K562 (cell line): ENCODE results near the gene FCHO1. TPM values are rescaled to one million over a fixed set of nuclear protein-coding genes. Genes with fewer than 3 reads are reported as not detected.

ENCODE experiments used
- BRCA1 ChIP-seq, 2 experiments: fragments of 450-650 bp in 1 of 2; sonication (generic) in 1 of 2; formaldehyde crosslinking in 1 of 2; IDR thresholded peaks; 2 replicates each; pipeline versions ENCODE4 v1.5.0 to v1.6.1; 2017 to 2020; ENCODE audit warnings: mild to moderate bottlenecking in 1 of 2, missing genetic modification reagents in 1 of 2
- BRD9 ChIP-seq: fragments of 450-650 bp; IDR thresholded peaks from 2 replicates; pipeline ENCODE4 v1.6.1; 2018; ENCODE audit warnings: low read depth; ENCODE audit not compliant: partially characterized antibody
- CHD1 ChIP-seq: fragments of 200-600 bp; sonication (generic); IDR thresholded peaks from one replicate; pipeline ENCODE4 v1.6.1; 2012; ENCODE audit warnings: mild to moderate bottlenecking, moderate library complexity, low read length, inconsistent platforms
- EP400 ChIP-seq: fragments of 450-650 bp; IDR thresholded peaks from 2 replicates; pipeline ENCODE4 v1.6.1; 2017; ENCODE audit warnings: antibody characterized with exemption, mild to moderate bottlenecking, moderate library complexity
- FOXK1 ChIP-seq: sonication (generic); formaldehyde crosslinking; IDR thresholded peaks from 2 replicates; pipeline ENCODE4 v1.8.0; 2022; ENCODE audit warnings: missing genetic modification reagents, mild to moderate bottlenecking, borderline replicate concordance
- HES1 ChIP-seq: fragments of 450-650 bp; IDR thresholded peaks from 2 replicates; pipeline ENCODE4 v1.6.1; 2016; ENCODE audit warnings: low read depth, mild to moderate bottlenecking, moderate library complexity
- HOXB6 ChIP-seq: fragments of 250-450 bp; sonication (Bioruptor Pico); IDR thresholded peaks from 2 replicates; pipeline ENCODE4 v1.5.1; 2022; ENCODE audit warnings: mild to moderate bottlenecking, borderline replicate concordance
- KLF6 ChIP-seq: fragments of 250-450 bp; sonication (Bioruptor Pico); IDR thresholded peaks from 2 replicates; pipeline ENCODE4 v1.4.0; 2020; ENCODE audit warnings: mild to moderate bottlenecking, moderate library complexity, borderline replicate concordance
- MAFF ChIP-seq: IDR thresholded peaks from 2 replicates; pipeline ENCODE4 v1.6.1; 2012; ENCODE audit warnings: low read length, improper control_type of control experiment
- MBD1 ChIP-seq: fragments of 250-450 bp; sonication (Bioruptor Pico); IDR thresholded peaks from 2 replicates; pipeline ENCODE4 v1.8.0; 2022; ENCODE audit warnings: inconsistent platforms
- NBN ChIP-seq: fragments of 450-650 bp; IDR thresholded peaks from 2 replicates; pipeline ENCODE4 v1.6.1; 2016; ENCODE audit warnings: low read depth, mild to moderate bottlenecking
- NFYB ChIP-seq: IDR thresholded peaks from 2 replicates; pipeline ENCODE4 v1.6.1; 2011; ENCODE audit warnings: mild to moderate bottlenecking, moderate library complexity; ENCODE audit not compliant: insufficient read length; ENCODE audit errors: extremely low read depth
- PHB2 ChIP-seq: fragments of 450-650 bp; IDR thresholded peaks from 2 replicates; pipeline ENCODE4 v1.6.1; 2017; ENCODE audit warnings: low read depth
- TCFL5 ChIP-seq: fragments of 250-450 bp; sonication (Bioruptor Pico); conservative IDR thresholded peaks from 2 replicates; pipeline ENCODE4 v1.6.1; 2021; ENCODE audit warnings: mild to moderate bottlenecking, moderate library complexity, matching md5 sums
- ZKSCAN3 ChIP-seq: fragments of 250-450 bp; sonication (Bioruptor Pico); IDR thresholded peaks from 2 replicates; pipeline ENCODE4 v1.4.0; 2020
- ZNF134 ChIP-seq: fragments of 250-450 bp; sonication (Bioruptor Pico); conservative IDR thresholded peaks from 2 replicates; pipeline ENCODE4 v1.4.0; 2020
- ZNF174 ChIP-seq: fragments of 250-450 bp; sonication (Bioruptor Pico); IDR thresholded peaks from 2 replicates; pipeline ENCODE4 v1.4.0; 2020; ENCODE audit warnings: mild to moderate bottlenecking
- ZNF354B ChIP-seq: fragments of 250-450 bp; sonication (Bioruptor Pico); IDR thresholded peaks from 2 replicates; pipeline ENCODE4 v1.4.0; 2020
- polyA plus RNA-seq, 8 experiments: library from polyadenylated mRNA; depleted of rRNA in 4 of 8; stranded (reverse) in 5 of 8; unstranded in 3 of 8; fragments of >200 nt; fragmentation: Nextera tagmentation in 2 of 8; fragmentation: Illumina TruSeq in 1 of 8; extraction: Ambion mirVana in 2 of 8; extraction: Trizol in 1 of 8; gene quantifications; 2 replicates each; pipeline versions ENCODE4 v1.2.1 to v1.2.3, GENCODE V29; 2011 to 2014; ENCODE audit warnings: inconsistent platforms in 1 of 8, missing spikeins in 1 of 8
- total RNA-seq, 7 experiments: library from RNA; depleted of rRNA in 6 of 7; stranded (reverse); fragments of >200 nt in 6 of 7; fragmentation: Illumina TruSeq in 2 of 7; extraction: Trizol in 2 of 7; gene quantifications; 2 replicates each; pipeline versions ENCODE4 v1.2.1 to v1.2.3, GENCODE V29; 2011 to 2021; ENCODE audit warnings: low replicate concordance in 1 of 7
- TF ChIP-seq, protein P1 (sequence below): IDR thresholded peaks from 3 replicates; pipeline ENCODE4 v1.6.1; 2011; ENCODE audit warnings: borderline replicate concordance, mild to moderate bottlenecking, moderate library complexity; ENCODE audit not compliant: insufficient read length; ENCODE audit errors: extremely low read depth
- TF ChIP-seq, protein P2 (sequence below): fragments of 250-450 bp; sonication (Bioruptor Pico); IDR thresholded peaks from 2 replicates; pipeline ENCODE4 v1.6.1; 2021; ENCODE audit warnings: mild to moderate bottlenecking
- TF ChIP-seq, protein P3 (sequence below): fragments of 200-800 bp; sonication (Bioruptor generic); IDR thresholded peaks from 2 replicates; pipeline ENCODE4 v1.6.1; 2017; ENCODE audit warnings: missing genetic modification characterization, missing compliant biosample characterization

Gene FCHO1
- total and polyA plus RNA-seq, 9 of the 15 experiments (the other 6 are each of a cell fraction or from before 2014, with no cell fraction given): 0.21 to 58.9 (median 18.3) TPM

DNA sequence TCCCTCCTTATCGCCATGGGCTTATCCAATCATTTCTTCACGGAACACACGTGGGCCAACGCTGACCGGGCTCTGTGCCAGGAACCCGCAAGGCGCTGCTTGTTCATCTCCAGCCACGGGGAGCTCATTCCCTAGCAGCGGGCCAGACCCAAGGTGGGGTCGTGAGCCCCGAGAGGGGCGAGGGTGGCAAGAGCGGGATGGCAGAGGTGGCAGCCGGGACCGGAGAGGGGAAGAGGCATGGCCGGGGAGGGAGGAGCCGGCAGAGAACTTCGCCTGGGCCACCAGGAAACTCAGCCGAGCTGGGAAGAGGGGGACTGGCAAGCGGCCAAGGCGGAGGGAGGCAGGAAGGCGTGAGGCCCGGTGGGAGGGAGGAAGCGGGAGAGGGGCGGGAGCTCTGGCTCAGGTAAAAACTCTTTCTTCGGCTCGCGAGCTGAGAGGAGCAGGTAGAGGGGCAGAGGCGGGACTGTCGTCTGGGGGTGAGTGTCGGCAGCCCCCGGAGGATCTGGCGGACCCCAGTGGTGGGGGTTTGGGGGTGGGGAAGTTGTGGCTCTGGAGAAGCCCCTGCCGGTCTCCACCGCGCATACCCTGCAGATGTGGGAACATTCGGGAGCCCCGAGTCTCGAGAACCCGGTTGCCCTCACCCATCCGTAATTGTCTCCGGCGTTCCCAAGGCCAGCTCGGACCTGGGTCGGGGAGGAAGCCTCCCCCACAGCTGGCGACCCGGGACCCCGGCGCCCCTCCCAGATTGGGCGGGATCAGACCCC, 43.6 kb downstream of the FCHO1 start, which contains the start of gene B3GNT3 (continued):
- TF ChIP-seq, protein P1, sequence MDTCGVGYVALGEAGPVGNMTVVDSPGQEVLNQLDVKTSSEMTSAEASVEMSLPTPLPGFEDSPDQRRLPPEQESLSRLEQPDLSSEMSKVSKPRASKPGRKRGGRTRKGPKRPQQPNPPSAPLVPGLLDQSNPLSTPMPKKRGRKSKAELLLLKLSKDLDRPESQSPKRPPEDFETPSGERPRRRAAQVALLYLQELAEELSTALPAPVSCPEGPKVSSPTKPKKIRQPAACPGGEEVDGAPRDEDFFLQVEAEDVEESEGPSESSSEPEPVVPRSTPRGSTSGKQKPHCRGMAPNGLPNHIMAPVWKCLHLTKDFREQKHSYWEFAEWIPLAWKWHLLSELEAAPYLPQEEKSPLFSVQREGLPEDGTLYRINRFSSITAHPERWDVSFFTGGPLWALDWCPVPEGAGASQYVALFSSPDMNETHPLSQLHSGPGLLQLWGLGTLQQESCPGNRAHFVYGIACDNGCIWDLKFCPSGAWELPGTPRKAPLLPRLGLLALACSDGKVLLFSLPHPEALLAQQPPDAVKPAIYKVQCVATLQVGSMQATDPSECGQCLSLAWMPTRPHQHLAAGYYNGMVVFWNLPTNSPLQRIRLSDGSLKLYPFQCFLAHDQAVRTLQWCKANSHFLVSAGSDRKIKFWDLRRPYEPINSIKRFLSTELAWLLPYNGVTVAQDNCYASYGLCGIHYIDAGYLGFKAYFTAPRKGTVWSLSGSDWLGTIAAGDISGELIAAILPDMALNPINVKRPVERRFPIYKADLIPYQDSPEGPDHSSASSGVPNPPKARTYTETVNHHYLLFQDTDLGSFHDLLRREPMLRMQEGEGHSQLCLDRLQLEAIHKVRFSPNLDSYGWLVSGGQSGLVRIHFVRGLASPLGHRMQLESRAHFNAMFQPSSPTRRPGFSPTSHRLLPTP: no peak
- TF ChIP-seq ZNF174 (CRISPR knock-in tag) (no peak), KLF6 (no peak), BRD9 (no peak), MBD1 (CRISPR knock-in tag) (no peak), ZNF354B (no peak), MAFF (no peak), ZKSCAN3 (no peak), HOXB6 (CRISPR knock-in tag) (no peak), BRCA1 (IDR thresholded peaks at IDR 0.05) (no peak), BRCA1 (CRISPR knock-in tag; IDR thresholded peaks at IDR 0.05) (no peak), FOXK1 (CRISPR knock-in tag) (no peak), ZNF134 (CRISPR knock-in tag) (no peak), PHB2 (no peak), HES1 (peak; percentile 23; the same call in 1 of the 2 replicates), TCFL5 (CRISPR knock-in tag) (no peak), NBN (peak; percentile 46; the same call in 1 of the 2 replicates), EP400 (no peak; the same call in 1 of the 2 replicates), NFYB (peak; percentile 59), CHD1 (no peak)
- TF ChIP-seq, protein P2, sequence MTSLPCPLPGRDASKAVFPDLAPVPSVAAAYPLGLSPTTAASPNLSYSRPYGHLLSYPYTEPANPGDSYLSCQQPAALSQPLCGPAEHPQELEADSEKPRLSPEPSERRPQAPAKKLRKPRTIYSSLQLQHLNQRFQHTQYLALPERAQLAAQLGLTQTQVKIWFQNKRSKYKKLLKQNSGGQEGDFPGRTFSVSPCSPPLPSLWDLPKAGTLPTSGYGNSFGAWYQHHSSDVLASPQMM (CRISPR knock-in tag): no peak
- TF ChIP-seq, protein P3, sequence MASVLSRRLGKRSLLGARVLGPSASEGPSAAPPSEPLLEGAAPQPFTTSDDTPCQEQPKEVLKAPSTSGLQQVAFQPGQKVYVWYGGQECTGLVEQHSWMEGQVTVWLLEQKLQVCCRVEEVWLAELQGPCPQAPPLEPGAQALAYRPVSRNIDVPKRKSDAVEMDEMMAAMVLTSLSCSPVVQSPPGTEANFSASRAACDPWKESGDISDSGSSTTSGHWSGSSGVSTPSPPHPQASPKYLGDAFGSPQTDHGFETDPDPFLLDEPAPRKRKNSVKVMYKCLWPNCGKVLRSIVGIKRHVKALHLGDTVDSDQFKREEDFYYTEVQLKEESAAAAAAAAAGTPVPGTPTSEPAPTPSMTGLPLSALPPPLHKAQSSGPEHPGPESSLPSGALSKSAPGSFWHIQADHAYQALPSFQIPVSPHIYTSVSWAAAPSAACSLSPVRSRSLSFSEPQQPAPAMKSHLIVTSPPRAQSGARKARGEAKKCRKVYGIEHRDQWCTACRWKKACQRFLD (CRISPR knock-in tag): no peak
